GM21515 (cell line): ENCODE data around the gene FAF2.
"Not testable (repeated sequence)": the region's sequence is repeated elsewhere in the genome, so short reads cannot be mapped to it uniquely, and the experiment has no call there.

Experiments used
- ATAC-seq: cut with Tn5 transposase; IDR thresholded peaks from one replicate; pipeline ENCODE4 v1.9.1; 2021; ENCODE audit not compliant: unreplicated experiment

The FAF2 gene

DNA sequence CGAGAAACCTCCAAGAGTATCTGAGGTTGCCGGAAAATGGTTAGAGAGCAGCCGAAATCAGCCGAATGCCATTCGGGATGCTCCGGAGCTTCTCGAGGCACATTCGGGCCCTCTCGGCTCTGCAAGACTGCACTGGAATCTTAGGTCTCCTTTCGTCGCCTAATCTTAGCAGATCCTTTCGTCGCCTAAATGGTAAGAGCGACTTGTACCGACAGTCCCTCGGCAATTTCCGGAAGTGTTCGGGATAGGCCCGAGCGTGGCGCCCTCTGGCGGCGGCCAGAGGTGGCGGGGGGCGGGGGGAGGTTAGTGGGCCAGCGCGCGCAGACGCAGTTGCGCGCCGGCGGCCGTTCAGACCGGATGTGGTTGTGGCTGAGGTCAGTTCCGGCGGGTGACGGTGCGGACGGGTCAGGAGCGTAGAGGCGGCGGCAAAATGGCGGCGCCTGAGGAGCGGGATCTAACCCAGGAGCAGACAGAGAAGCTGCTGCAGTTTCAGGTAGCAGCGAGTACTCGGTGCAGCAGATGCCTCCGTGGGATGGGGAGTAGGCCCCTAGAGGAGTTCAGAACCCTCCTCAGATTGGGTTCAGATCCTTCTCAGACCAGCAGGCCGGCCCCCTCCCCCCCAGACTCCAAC lies at the start of gene FAF2:
FAF2 (plus strand) TSS at position 408 of the 631 bp plus-strand sequence; CDS start at position 431, 23 bp downstream.
- ATAC-seq = peak; percentile 94

DNA sequence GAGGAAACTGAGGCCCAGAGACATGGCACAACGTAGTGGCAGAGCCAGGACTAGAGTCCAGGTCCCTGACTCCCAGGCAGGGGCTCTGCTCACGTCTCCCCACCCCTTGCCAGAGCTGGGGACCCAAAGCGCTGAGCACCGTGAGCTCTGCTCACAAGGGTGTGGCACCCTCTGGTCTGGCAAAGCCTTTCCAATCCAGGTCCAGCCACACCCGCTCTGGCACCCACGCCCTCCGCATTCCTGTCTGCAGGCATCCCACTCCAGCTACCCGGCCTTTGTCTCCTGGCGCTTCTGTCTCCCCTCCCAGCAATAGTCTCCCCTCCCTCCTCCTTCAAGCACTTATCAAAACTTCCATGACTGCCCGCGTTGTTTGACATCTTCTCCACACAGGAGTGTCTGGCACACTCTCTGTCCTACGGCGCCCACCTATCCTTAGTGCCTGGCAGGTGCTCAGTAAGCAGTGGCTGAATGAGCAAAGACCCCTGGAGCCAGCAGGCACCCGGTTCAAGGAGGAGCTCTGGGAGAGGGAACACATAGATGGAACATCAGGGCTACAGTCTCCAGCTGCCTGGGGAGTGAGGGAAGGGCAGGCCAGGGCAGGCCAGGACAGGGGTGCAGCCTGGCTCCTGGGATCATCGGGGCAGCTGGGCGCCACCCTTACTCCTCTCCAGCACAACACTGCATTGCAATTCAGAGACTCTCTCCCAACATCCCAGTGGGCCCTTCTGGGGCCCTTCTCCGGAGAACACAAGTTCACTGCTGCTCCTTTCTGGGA lies 47.6 kb upstream of the FAF2 start:
- ATAC-seq = no peak

DNA sequence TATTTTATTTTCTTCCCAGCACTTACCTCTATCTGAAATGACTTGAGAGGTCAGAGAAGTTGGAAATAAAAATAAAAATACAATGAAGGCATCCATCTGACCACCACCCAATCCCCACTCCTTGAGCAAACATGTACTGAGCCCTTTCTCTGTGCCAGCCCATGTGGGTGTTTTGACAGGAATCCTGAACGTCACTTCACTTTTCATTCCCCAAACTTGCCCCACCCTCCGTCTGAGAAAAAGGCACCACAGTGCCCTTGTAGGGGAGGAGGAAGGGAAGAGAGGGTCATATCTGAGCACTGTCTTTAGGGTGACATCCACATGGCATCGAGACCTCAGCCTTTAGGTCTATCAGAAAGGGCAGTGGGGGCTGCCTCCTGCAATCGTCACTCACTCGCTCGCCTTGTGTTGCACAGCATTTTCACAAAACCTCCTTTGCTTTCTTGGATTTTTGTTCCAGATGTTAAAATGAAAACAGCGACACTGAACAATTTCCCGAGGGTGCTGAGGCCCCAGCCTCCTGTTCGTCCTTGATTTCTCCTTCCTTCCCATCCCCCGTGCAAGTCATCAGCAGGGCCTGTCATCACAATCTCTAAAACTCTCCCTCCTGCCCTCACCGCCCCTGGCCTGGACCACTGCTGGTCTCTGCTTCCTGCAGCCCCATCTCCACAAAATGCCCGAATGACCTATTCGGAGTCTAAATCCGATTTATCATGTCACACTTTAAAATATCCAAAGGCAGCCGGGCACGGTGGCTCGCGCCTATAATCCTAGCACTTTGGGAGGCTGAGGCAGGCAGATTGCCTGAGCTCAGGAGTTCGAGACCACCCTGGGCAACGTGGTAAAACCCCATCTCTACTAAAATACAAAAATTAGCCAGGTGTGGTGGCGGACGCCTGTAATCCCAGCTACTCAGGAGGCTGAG lies 46.6 kb upstream of the FAF2 start:
- no peak for ATAC-seq

DNA sequence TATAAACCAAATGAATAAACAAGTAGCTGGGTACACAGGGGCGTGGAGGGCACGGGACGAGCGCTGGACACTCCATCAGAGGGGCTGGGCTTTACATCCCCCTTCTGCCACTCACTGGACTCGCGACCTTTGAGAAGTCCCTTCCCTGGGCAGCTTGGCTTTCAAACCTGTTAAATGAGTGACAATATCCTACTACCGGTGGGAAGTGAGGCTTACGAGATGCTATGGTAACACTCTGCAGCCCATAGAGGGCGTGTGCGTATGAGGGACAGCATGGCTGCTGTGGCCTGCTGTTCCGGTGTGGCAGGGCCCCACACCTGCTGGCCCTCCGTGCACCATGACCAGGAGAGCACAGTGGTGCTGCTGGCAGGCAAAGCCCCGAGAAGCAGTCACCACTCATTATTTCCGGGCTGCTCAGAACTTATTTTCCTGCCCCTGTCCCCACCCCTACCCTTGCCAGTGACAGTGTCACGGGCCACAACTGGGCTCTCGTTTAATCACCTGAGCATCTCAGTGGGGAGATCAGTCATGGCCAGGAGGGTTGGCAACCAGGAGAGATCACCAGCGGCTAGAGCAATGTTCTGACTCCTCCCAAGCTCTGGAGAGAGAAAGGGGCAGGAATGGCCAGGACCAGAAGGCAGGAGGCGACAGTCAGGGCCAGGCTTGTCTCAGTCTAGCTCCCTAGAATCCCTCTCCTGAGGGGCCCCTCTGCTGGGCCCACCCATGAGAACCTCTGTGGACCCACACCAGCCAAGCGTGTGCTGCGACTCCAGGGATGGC lies 42.3 kb upstream of the FAF2 start:
- ATAC-seq = no peak

DNA sequence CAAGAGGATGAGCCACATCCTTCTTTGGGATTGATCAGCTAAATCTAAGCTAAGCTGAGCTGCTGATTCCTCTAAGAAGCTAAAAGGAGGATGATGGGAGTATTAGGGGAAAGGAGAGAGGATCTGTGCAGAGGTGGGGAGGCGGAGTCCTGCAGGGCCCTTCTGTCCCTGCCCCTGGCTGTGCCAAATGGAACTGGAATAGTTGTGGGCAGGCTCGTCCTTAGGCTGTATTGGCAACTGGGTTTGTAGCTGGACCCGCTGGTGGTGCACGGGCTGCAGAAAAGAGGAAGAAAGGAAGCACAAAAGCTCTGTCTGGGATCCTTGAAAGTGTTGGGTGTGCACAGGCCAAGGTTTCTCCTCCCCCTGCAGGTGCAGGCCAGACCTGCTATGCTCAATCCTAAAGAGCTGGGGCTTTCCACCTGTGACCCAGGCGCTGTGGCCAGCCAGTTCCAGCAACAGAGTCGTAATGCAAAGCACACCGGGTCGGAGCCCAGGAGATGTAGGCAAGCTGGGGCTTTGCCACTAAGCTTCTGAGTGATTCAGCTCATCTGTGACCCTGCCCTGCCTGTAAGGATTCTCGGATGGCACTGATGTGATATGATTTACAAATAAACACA lies 41.6 kb upstream of the FAF2 start:
- ATAC-seq = no peak

DNA sequence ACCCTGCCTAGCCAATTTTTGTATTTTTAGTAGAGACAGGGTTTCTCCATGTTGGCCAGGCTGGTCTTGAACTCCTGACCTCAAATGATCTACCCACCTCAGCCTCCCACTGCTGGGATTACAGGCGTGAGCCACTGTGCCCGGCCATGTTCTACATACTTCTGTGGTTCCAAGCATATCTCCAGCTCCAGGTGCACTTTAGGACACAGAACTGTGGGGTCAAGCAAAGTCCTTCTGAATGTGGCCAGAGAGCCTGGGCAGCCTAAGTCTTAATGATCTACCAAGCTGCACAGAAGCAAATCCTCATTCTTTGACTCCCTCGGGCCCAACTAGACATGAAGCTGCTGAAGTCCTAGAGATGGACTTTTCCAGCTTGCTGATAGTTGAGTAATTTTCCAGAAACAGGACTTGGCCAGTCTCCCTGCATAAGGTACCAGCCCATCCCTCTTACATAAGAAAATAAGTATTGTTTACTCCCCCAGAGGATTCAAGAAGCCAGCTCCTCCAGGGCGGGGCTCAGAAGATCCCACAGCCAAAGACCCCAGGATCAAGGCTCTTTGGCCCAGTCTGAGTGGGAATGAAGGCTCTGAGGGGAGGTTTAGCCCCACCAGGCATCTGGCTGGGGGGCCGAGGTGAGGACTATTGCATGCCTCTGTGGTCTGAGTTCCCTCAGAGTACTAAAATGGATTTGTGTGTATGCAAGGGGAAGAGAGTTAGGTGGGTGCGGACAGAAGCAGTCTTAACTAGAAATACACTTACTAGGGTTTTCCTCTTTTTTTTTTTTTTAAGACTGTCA lies 40.5 kb upstream of the FAF2 start:
- ATAC-seq = no peak

DNA sequence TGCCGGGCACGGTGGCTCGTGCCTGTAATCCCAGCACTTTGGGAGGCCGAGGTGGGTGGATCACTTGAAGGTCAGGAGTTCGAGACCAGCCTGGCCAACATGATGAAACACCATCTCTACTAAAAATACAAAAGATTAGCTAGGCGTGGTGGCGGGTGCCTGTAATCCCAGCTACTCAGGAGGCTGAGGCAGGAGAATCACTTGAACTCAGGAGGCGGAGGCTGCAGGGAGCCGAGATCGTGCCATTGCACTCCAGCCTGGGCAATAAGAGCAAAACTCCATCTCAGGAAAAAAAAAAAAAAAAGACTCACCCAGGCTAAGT lies 40.0 kb upstream of the FAF2 start:
- ATAC-seq = not testable (repeated sequence)

DNA sequence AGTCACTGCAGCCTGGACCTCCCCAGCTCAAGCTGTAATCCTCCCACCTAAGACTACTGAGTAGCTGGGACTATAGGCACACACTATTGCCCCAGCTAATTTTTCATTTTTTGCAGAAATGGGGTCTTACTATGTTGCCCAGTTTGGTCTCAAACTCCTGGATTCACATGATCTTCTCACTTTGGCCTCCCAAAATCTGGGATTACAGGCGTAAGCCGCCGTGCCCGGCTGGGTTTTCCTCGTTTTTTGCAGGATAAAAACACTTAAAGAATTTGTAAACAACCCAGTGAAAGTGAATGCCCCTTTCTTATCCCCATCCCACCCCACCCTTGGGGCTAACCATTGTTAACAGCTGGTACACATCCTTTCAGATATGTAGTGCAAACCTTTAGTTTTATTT lies 39.6 kb upstream of the FAF2 start:
- no peak for ATAC-seq

DNA sequence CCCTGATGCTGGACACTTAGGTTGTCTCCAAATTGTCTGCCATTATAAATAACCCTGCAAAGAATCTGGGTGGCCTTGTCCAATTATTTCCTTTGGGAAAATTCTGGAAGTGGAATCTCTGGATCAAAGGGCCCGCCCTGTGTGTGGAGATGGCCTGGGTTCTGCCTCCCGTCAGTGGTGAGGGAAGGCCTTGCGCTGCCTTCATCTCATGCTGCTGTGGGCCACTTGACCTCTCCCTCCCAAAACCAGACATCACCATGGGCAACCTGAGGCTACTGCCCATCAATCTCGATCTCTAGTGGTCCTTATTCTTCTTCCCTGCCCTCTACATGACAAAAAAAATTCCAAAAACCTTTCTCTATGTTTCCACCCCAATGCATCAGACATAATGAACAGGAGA lies 38.4 kb upstream of the FAF2 start:
- ATAC-seq = no peak

- no peak for ATAC-seq
Observed at GRCh38 chr5:176410486-176411180, 37.6 kb upstream of the FAF2 start.

- no peak for ATAC-seq
Observed at GRCh38 chr5:176412517-176413254, 35.5 kb upstream of the FAF2 start.

DNA sequence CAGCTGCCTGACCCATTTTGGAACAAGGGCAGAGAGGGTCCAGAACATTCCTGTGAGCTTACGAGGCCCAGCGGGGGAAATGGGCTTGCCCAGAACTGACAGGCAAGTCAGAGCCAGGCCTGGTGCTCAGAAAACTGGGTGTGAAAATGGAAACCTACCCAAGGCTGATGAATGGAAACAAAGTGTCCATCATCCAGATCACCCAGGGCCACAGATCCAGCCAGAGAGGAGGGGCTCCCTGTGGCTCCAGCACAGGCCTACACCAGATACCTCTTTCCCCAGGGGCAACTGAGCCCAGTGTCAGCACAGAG lies 35.0 kb upstream of the FAF2 start:
- no peak for ATAC-seq

- no peak for ATAC-seq
Observed at GRCh38 chr5:176413709-176414191, 34.4 kb upstream of the FAF2 start.

- ATAC-seq = no peak
Observed at GRCh38 chr5:176414704-176415103, 33.5 kb upstream of the FAF2 start.

GRCh38 chr5:176415240-176415951 lies 32.8 kb upstream of the FAF2 start:
- ATAC-seq = no peak

DNA sequence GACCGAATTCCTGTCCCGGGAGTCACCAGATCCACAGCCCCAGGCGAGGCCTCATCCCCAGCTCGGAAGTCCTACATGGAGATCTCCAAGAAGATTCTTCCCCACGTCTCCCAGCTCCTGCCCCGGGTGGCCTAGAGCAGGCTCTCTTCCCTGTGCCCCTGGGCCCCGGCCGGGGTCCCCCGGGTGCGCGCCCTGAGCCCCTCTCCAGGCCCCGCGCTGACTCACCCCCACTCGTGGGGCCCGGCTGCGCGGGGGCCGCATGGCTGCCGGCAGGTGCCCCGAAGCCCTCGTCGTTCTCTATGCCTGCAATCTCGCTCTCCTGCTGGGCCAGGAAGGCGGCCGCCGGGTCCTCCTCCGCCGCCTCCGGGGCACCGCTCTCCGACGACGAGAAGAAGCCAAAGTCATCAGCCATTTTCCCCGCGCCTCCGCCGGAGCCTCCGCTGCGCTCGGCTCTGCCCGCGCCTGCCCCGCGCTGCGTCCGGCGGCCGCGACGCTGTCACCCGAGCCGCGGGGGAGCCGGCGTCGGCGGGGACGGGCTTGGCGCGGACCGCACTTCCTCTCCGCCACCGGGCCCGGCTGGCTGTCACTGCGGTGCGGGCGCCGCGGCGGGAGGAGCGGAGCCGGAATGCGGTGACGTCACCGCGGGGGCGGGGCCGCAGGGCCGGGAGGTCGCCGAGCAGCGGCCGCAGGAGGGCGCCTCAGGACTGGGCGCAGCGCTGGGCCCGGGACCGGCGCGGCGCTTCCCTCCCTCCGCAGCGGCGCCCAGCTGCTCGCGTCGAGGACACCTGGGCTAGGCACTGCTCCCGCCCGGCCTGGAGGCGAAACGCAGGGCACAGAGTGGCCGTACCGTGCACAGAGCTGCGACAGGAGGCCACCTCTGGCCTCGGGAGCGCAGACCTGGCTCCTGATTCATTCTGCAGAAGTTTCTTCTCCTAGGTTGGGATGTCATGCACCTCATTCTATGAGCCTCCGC lies 31.9 kb upstream of the FAF2 start, which contains the start of gene CLTB:
CLTB (minus strand) TSS at position 588 of the 973 bp plus-strand sequence; CDS start at position 412, 176 bp downstream.
- ATAC-seq = peak; percentile 91

- no peak for ATAC-seq
Observed at GRCh38 chr5:176416965-176417364, 31.2 kb upstream of the FAF2 start.
